MM.1S (cell line): ENCODE results near the gene OTUD3.

Experiments
- DNase-seq: peaks from one replicate; pipeline ENCODE4 v3.0.0-alpha.2; 2015
- H2AFZ ChIP-seq: fragments of 300-600 bp; sonication (generic); 2 replicates; pipeline ENCODE4 v1.6.0; 2016; ENCODE audit warnings: antibody characterized with exemption, low read length
- H3F3A ChIP-seq: fragments of 300-600 bp; sonication (generic); 2 replicates; pipeline ENCODE4 v1.6.1; 2016; ENCODE audit warnings: mild to moderate bottlenecking, antibody characterized with exemption, low read length, moderate library complexity, mixed read lengths; ENCODE audit not compliant: insufficient read depth
- H3K27ac ChIP-seq: fragments of 300-600 bp; sonication (generic); 2 replicates; pipeline ENCODE4 v1.5.1; 2016; ENCODE audit warnings: mild to moderate bottlenecking, low read length
- H3K27me3 ChIP-seq: fragments of 300-600 bp; sonication (generic); replicated peaks from 2 replicates; pipeline ENCODE4 v1.6.0; 2016; ENCODE audit warnings: low read length; ENCODE audit not compliant: insufficient read depth
- H3K36me3 ChIP-seq: fragments of 300-600 bp; sonication (generic); replicated peaks from 2 replicates; pipeline ENCODE4 v1.6.1; 2016; ENCODE audit warnings: mild to moderate bottlenecking, low read length, mixed read lengths; ENCODE audit not compliant: insufficient read depth
- H3K4me1 ChIP-seq: fragments of 300-600 bp; sonication (generic); 2 replicates; pipeline ENCODE4 v1.6.1; 2016; ENCODE audit warnings: low read length, mixed read lengths
- H3K4me2 ChIP-seq: fragments of 300-600 bp; sonication (generic); 2 replicates; pipeline ENCODE4 v1.6.0; 2016; ENCODE audit warnings: low read depth, low read length
- H3K4me3 ChIP-seq: fragments of 300-600 bp; sonication (generic); 2 replicates; pipeline ENCODE4 v1.5.1; 2016; ENCODE audit warnings: low read length, mixed read lengths
- H3K79me2 ChIP-seq: fragments of 300-600 bp; sonication (generic); 2 replicates; pipeline ENCODE4 v1.6.1; 2016; ENCODE audit warnings: mixed run types, low read length, mixed read lengths
- H3K9ac ChIP-seq: fragments of 300-600 bp; sonication (generic); 2 replicates; pipeline ENCODE4 v1.6.1; 2016; ENCODE audit warnings: low read length, mixed read lengths
- H3K9me2 ChIP-seq: fragments of 300-600 bp; sonication (generic); replicated peaks from 2 replicates; pipeline ENCODE4 v1.6.1; 2016; ENCODE audit warnings: mild to moderate bottlenecking, low read length, mixed read lengths; ENCODE audit not compliant: insufficient read depth
- H3K9me3 ChIP-seq: fragments of 300-600 bp; sonication (generic); replicated peaks from 2 replicates; pipeline ENCODE4 v1.6.1; 2016; ENCODE audit warnings: mild to moderate bottlenecking, low read length, mixed read lengths; ENCODE audit not compliant: insufficient read depth
- H4K20me1 ChIP-seq: fragments of 300-600 bp; sonication (generic); 2 replicates; pipeline ENCODE4 v1.6.1; 2016; ENCODE audit warnings: mild to moderate bottlenecking, low read length, moderate library complexity, mixed read lengths; ENCODE audit not compliant: insufficient read depth
- EZH2 ChIP-seq: fragments of 300-600 bp; sonication (generic); optimal IDR thresholded peaks from 2 replicates; pipeline ENCODE3; 2017; ENCODE audit warnings: low read depth, mild to moderate bottlenecking, antibody characterized with exemption, low read length, mixed read lengths
- EZH2phosphoT487 ChIP-seq: fragments of 300-600 bp; sonication (generic); IDR thresholded peaks from 2 replicates; pipeline ENCODE4 v1.6.1; 2018; ENCODE audit warnings: antibody characterized with exemption, low read length
- TF ChIP-seq, protein P1 (sequence below): fragments of 300-600 bp; sonication (generic); IDR thresholded peaks from 2 replicates; pipeline ENCODE4 v1.5.1; 2016; ENCODE audit warnings: antibody characterized with exemption, low read length, mixed read lengths

Gene OTUD3

DNA sequence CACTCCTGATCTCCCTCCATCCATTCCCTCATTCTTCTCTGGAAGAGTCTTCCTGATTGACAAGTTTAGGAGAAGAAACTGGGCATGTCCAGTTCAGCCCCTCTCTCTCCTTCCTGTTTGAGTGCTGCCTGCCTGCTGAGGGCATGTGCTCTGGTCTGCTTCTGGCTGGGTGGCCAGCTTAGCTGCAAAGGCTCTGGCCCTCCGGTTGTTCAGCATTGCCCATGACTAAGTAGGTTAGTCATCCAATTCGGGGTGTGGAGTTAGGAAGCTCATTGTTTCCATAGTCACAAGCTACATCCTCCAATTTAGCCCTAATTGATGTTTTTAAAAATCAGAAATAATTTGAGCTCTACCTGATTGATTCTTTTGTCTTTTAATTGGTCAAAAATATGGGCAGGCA, 66.8 kb downstream of the OTUD3 start:
- no peaks in the 10 kb centered on the region for H3K4me1 ChIP-seq
- no peak for DNase-seq
- no peak overlapping the region for H3K27ac ChIP-seq
- peaks cover 60% of the 10 kb centered on the region for H3K27me3 ChIP-seq
- H3K4me2 ChIP-seq = no peak overlapping the region
- H3K79me2 ChIP-seq = no peaks in the 10 kb centered on the region
- TF ChIP-seq, protein P1, sequence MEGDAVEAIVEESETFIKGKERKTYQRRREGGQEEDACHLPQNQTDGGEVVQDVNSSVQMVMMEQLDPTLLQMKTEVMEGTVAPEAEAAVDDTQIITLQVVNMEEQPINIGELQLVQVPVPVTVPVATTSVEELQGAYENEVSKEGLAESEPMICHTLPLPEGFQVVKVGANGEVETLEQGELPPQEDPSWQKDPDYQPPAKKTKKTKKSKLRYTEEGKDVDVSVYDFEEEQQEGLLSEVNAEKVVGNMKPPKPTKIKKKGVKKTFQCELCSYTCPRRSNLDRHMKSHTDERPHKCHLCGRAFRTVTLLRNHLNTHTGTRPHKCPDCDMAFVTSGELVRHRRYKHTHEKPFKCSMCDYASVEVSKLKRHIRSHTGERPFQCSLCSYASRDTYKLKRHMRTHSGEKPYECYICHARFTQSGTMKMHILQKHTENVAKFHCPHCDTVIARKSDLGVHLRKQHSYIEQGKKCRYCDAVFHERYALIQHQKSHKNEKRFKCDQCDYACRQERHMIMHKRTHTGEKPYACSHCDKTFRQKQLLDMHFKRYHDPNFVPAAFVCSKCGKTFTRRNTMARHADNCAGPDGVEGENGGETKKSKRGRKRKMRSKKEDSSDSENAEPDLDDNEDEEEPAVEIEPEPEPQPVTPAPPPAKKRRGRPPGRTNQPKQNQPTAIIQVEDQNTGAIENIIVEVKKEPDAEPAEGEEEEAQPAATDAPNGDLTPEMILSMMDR = no peak
- no peak for TF ChIP-seq EZH2
- TF ChIP-seq EZH2phosphoT487 = no peak
- H3F3A ChIP-seq = no peaks in the 10 kb centered on the region
- H3K9me2 ChIP-seq = no peaks in the 10 kb centered on the region
- H3K4me3 ChIP-seq = no peak overlapping the region
- no peaks in the 10 kb centered on the region for H3K36me3 ChIP-seq
- H4K20me1 ChIP-seq = no peaks in the 10 kb centered on the region
- no peaks in the 10 kb centered on the region for H3K9me3 ChIP-seq
- H2AFZ ChIP-seq = no peak overlapping the region
- H3K9ac ChIP-seq = no peak overlapping the region

DNA sequence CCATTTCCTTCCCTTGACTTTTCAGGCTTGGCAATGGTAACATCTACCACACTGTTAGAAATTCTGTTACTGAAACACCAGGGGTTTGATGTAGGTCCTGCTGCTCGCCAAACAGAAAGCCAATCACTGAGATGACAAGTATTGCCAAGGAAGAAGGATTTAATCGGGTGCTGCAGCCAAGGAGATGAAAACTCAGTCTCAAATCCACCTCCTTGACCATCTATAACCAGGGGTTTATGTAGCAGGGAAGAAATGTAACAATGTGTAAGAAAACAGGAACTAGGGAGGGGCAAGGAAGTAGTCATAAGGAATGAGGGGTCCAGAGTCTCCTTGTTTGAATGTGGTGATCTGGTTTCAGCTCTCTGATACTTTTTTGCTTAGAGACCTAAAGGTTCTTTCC, 71.9 kb downstream of the OTUD3 start:
- DNase-seq = no peak
- H4K20me1 ChIP-seq = no peaks in the 10 kb centered on the region
- H3K9ac ChIP-seq = no peak overlapping the region
- H3K9me3 ChIP-seq = no peaks in the 10 kb centered on the region
- no peaks in the 10 kb centered on the region for H3F3A ChIP-seq
- H3K4me2 ChIP-seq = no peak overlapping the region
- no peak overlapping the region for H2AFZ ChIP-seq
- H3K27me3 ChIP-seq = peaks cover 69% of the 10 kb centered on the region
- no peaks in the 10 kb centered on the region for H3K36me3 ChIP-seq
- no peak overlapping the region for H3K4me3 ChIP-seq
- H3K27ac ChIP-seq = no peak overlapping the region
- H3K4me1 ChIP-seq = no peaks in the 10 kb centered on the region
- H3K79me2 ChIP-seq = no peaks in the 10 kb centered on the region
- TF ChIP-seq EZH2phosphoT487 (no peak), EZH2 (no peak)
- TF ChIP-seq, protein P1 = no peak
- H3K9me2 ChIP-seq = no peaks in the 10 kb centered on the region

DNA sequence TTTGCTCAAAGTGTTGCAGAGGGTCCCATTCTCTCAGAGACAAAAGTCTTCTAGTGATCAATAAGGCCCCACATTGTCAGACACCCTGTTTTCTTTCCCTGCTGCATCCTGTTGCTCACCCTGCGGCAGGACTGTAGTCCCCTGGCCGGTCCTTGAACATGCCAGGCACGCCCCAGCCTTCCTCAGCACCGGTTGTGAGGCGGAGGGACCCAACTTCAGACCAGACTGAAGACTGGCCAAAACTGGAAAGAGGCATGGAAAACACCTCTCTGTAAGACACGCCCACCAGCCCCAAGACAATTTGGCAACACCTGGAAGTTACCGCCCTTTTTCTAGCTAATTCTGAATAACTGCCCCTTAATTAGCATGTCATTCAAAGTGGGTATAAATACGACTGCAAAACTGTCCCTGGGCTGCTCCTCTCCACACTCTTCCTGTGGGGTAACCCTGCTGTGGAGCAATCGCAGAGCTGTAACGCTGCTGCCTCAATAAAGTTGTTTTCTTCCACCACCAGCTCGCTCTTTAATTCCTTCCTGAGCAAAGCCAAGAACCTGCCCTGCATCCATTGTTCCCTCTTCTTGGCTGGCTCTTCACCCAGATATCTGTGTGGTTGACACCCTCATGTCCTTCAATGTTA, 73.5 kb downstream of the OTUD3 start:
- Histone ChIP-seq H3K27ac (no peak overlapping the region), H3K4me3 (no peak overlapping the region), H3K9me2 (no peaks in the 10 kb centered on the region), H3K4me1 (no peaks in the 10 kb centered on the region), H3K27me3 (peaks cover 65% of the 10 kb centered on the region), H3F3A (no peaks in the 10 kb centered on the region), H3K9ac (no peak overlapping the region), H4K20me1 (no peaks in the 10 kb centered on the region), H3K36me3 (no peaks in the 10 kb centered on the region), H2AFZ (no peak overlapping the region), H3K79me2 (no peaks in the 10 kb centered on the region), H3K9me3 (no peaks in the 10 kb centered on the region), H3K4me2 (no peak overlapping the region)
- no peak for DNase-seq
- TF ChIP-seq EZH2 (no peak), EZH2phosphoT487 (no peak)
- TF ChIP-seq, protein P1 = no peak
